NK-92 (cell line): ENCODE results near the gene ACAD11.

ENCODE experiments used
- DNase-seq: peaks from one replicate; lab custom pipeline; 2025; ENCODE audit not compliant: unreplicated experiment; lab: John Stamatoyannopoulos, UW

Gene ACAD11

GRCh38 chr3:132513057-132513456 lies 146.6 kb downstream of the ACAD11 start:
- DNase-seq = no peak

GRCh38 chr3:132509506-132509905 lies 150.1 kb downstream of the ACAD11 start:
- no peak for DNase-seq

GRCh38 chr3:132509096-132509495 lies 150.5 kb downstream of the ACAD11 start:
- no peak for DNase-seq
